A549 (cell line): ENCODE results near the gene CDK5RAP2. TPM values are rescaled to one million over a fixed set of nuclear protein-coding genes. Genes with fewer than 3 reads are reported as not detected.

Experiments
- ATAC-seq, 2 experiments: fragments of 200-7000 bp in 1 of 2; fragments of >200 bp in 1 of 2; cut with Nextera tagmentation in 1 of 2; cut with Tn5 transposase in 1 of 2; 3 replicates each; pipeline versions ENCODE4 v1.8.0 to v1.9.1; 2018 to 2020; ENCODE audit warnings: mild to moderate bottlenecking in 1 of 2, moderate library complexity in 1 of 2
- CTCF ChIA-PET: fragments of 300-600 bp; sonication (Branson Sonifier 250); formaldehyde crosslinking; extraction: SDS; loops from one replicate; lab custom pipeline; 2021; ENCODE audit warnings: antibody characterized with exemption, inconsistent platforms; lab: Yijun Ruan, JAX
- POLR2A ChIA-PET: fragments of 350-600 bp; formaldehyde crosslinking; extraction: SDS; loops from one replicate; lab custom pipeline; 2021; ENCODE audit warnings: antibody characterized with exemption, inconsistent platforms; lab: Yijun Ruan, JAX
- DNase-seq, 2 experiments: peaks; one replicate each; pipeline versions ENCODE4 v3.0.0 to v3.0.0-alpha.2; 2011 to 2016; ENCODE audit warnings: low read depth in 1 of 2, low spot score in 1 of 2
- FAIRE-seq: peaks from 2 replicates; lab custom pipeline; 2011; peaks lifted over from hg19 to GRCh38; lab: Jason Lieb, UNC
- H3K27ac ChIP-seq, 2 experiments: fragments of >200 bp; sonication (Bioruptor Twin); formaldehyde crosslinking; 3 replicates each; pipeline ENCODE4 v1.5.1; 2016 to 2017
- H3K4me1 ChIP-seq: fragments of >200 bp; sonication (Bioruptor Twin); formaldehyde crosslinking; 3 replicates; pipeline ENCODE4 v1.6.1; 2016
- H3K4me2 ChIP-seq: fragments of >200 bp; sonication (Bioruptor Twin); formaldehyde crosslinking; 3 replicates; pipeline ENCODE4 v1.6.1; 2016
- H3K4me3 ChIP-seq: fragments of >200 bp; sonication (Bioruptor Twin); formaldehyde crosslinking; 3 replicates; pipeline ENCODE4 v1.5.1; 2016
- H3K9me3 ChIP-seq: fragments of >200 bp; sonication (Bioruptor Twin); formaldehyde crosslinking; 3 replicates; pipeline ENCODE4 v1.6.1; 2016
- CBX8 ChIP-seq: fragments of 200-600 bp; sonication (generic); IDR thresholded peaks from 2 replicates; pipeline ENCODE4 v1.6.1; 2016
- CHD2 ChIP-seq: fragments of 150-350 bp; IDR thresholded peaks from 2 replicates; pipeline ENCODE4 v1.6.1; 2014; ENCODE audit warnings: low read length; ENCODE audit not compliant: partially characterized antibody
- EHMT2 ChIP-seq: fragments of 200-600 bp; sonication (generic); IDR thresholded peaks from 2 replicates; pipeline ENCODE4 v1.6.1; 2016; ENCODE audit warnings: antibody characterized with exemption, low read depth, mild to moderate bottlenecking, moderate library complexity
- EP300 ChIP-seq, 2 experiments: fragments of >200 bp; sonication (Bioruptor Twin); formaldehyde crosslinking; IDR thresholded peaks; 2 replicates in 1 of 2; 3 replicates in 1 of 2; pipeline ENCODE4 v1.6.1; 2016 to 2017
- FOSL2 ChIP-seq, 2 experiments: fragments of 450-650 bp in 1 of 2; fragments of >200 bp in 1 of 2; sonication (Bioruptor Twin) in 1 of 2; formaldehyde crosslinking; IDR thresholded peaks; 2 replicates each; pipeline versions ENCODE4 v1.5.0 to v1.6.1; 2016 to 2020; ENCODE audit warnings: mild to moderate bottlenecking in 1 of 2, moderate library complexity in 1 of 2
- GATA3 ChIP-seq: IDR thresholded peaks from 2 replicates; pipeline ENCODE4 v1.6.1; 2012; ENCODE audit warnings: borderline replicate concordance
- HOXB5 ChIP-seq: fragments of 250-450 bp; sonication (Bioruptor Pico); IDR thresholded peaks from 2 replicates; pipeline ENCODE4 v1.5.0; 2020; ENCODE audit warnings: mild to moderate bottlenecking, moderate library complexity
- JUNB ChIP-seq: fragments of >200 bp; sonication (Bioruptor Twin); formaldehyde crosslinking; IDR thresholded peaks from 2 replicates; pipeline ENCODE4 v1.6.1; 2016
- KDM5A ChIP-seq: fragments of 200-600 bp; sonication (generic); IDR thresholded peaks from 2 replicates; pipeline ENCODE4 v1.6.1; 2016; ENCODE audit warnings: antibody characterized with exemption, mild to moderate bottlenecking
- NFE2L2 ChIP-seq: fragments of 150-350 bp; conservative IDR thresholded peaks from 2 replicates; pipeline ENCODE4 v1.6.1; 2014; ENCODE audit warnings: low read length
- NPAS2 ChIP-seq: fragments of 250-450 bp; sonication (Bioruptor Pico); IDR thresholded peaks from 2 replicates; pipeline ENCODE4 v1.8.0; 2022; ENCODE audit warnings: mild to moderate bottlenecking, moderate library complexity, borderline replicate concordance
- NR3C1 ChIP-seq: fragments of >200 bp; sonication (Bioruptor Twin); formaldehyde crosslinking; IDR thresholded peaks from 3 replicates; pipeline ENCODE4 v1.6.1; 2017
- POLR2A ChIP-seq: IDR thresholded peaks from 2 replicates; pipeline ENCODE4 v1.6.1; 2012; ENCODE audit warnings: mild to moderate bottlenecking, low read length
- RFX5 ChIP-seq: fragments of 450-650 bp; IDR thresholded peaks from 2 replicates; pipeline ENCODE4 v1.7.1; 2014; ENCODE audit warnings: antibody characterized with exemption, mild to moderate bottlenecking, moderate library complexity
- SREBF2 ChIP-seq: fragments of 450-650 bp; IDR thresholded peaks from 2 replicates; pipeline ENCODE4 v1.6.1; 2014; ENCODE audit warnings: mild to moderate bottlenecking, moderate library complexity
- TP53 ChIP-seq: fragments of 250-450 bp; sonication (Bioruptor Pico); IDR thresholded peaks from 2 replicates; pipeline ENCODE4 v1.5.0; 2021; ENCODE audit warnings: mild to moderate bottlenecking, moderate library complexity
- ZSCAN20 ChIP-seq: fragments of 250-450 bp; sonication (Bioruptor Pico); IDR thresholded peaks from 2 replicates; pipeline ENCODE4 v1.8.0; 2022; ENCODE audit warnings: mild to moderate bottlenecking, moderate library complexity
- WGBS: methylation state at CpG from one replicate; pipeline ENCODE4 v1.1.6; 2017; ENCODE audit errors: missing lambda C conversion rate; 5-methylcytosine and 5-hydroxymethylcytosine counted together
- polyA plus RNA-seq, 4 experiments: library from polyadenylated mRNA; depleted of rRNA in 3 of 4; stranded (reverse); fragments of >200 nt; fragmentation: RNase III in 1 of 4; extraction: RNeasy Plus Mini Kit Qiagen cat#74134 plus additional on column Dnase treatment in 1 of 4; gene quantifications; 2 replicates in 3 of 4; 3 replicates in 1 of 4; pipeline ENCODE4 v1.2.3, GENCODE V29; 2011 to 2017
- TF ChIP-seq, protein P1 (sequence below): IDR thresholded peaks from 2 replicates; pipeline ENCODE4 v1.6.1; 2012; ENCODE audit warnings: low read depth, borderline replicate concordance
- TF ChIP-seq, protein P2 (sequence below): fragments of >200 bp; sonication (Bioruptor Twin); formaldehyde crosslinking; IDR thresholded peaks from 2 replicates; pipeline ENCODE4 v1.6.1; 2016
- TF ChIP-seq, protein P3 (sequence below): fragments of >200 bp; sonication (Bioruptor Twin); formaldehyde crosslinking; IDR thresholded peaks from 3 replicates; pipeline ENCODE4 v1.5.1; 2016
- TF ChIP-seq, protein P4 (sequence below): fragments of 250-450 bp; sonication (Bioruptor Pico); IDR thresholded peaks from 2 replicates; pipeline ENCODE4 v1.5.0; 2021; ENCODE audit warnings: mild to moderate bottlenecking, moderate library complexity, borderline replicate concordance

Gene CDK5RAP2
- polyA plus RNA-seq, 2 of the 4 experiments (the other 2 are of a cell fraction): 29.1 to 44.6 TPM

DNA sequence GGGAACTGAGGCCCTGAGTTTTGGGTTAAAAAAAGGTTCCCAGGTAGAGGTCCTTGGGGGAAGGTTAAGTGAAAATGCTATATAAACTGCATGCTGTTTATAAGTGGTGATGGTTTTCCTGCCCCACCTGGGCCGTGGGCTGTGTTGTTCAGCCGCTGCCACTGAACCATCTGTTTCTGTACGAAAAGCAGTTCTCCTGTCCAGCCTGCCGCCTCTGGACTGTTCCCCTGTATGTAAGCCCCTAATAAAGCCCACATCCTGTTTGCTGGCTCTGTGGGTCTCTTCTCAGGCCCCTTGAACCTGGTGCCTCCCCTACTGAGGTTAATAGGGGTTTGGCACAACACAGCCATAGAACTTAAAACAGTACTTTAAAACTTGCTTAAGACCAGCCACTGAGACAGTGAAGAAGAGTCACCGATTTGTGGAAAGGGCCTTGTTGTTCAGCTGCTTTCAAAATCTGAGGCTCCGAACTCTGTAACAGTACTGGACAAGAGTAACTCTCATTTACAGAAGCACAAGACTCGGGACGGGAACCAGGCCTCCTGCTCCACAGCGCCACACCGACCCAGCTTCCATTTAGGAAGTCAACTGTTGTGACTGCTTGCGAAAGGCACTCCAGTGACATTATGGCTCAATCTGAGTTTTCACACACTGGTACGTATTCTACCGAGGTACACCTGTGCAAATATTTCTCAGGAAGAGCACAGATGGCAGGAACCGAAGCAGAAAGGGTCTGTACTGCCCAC is 192.5 kb downstream of the CDK5RAP2 start:
- Histone ChIP-seq H3K27ac (peak overlapping the region; percentile 33 to 34; a peak in 3 of 6 replicates), H3K4me1 (peaks cover 38% of the 10 kb centered on the region), H3K9me3 (no peaks in the 10 kb centered on the region), H3K4me2 (no peak overlapping the region), H3K4me3 (no peak overlapping the region)
- no peak for FAIRE-seq
- TF ChIP-seq NPAS2 (no peak), CBX8 (no peak), ZSCAN20 (no peak), KDM5A (no peak), POLR2A (no peak)
- ChIA-PET POLR2A (no interaction called here), CTCF (interaction anchor here (0.5 to 0.9 kb wide), 4 partner anchors 11 to 55 kb away, joined by 3 read pairs; no protein-coding TSS in a partner anchor)
- 91% methylated on average over 14 of the region's 14 CpGs for WGBS
- ATAC-seq: no peak
- no peak for DNase-seq

DNA sequence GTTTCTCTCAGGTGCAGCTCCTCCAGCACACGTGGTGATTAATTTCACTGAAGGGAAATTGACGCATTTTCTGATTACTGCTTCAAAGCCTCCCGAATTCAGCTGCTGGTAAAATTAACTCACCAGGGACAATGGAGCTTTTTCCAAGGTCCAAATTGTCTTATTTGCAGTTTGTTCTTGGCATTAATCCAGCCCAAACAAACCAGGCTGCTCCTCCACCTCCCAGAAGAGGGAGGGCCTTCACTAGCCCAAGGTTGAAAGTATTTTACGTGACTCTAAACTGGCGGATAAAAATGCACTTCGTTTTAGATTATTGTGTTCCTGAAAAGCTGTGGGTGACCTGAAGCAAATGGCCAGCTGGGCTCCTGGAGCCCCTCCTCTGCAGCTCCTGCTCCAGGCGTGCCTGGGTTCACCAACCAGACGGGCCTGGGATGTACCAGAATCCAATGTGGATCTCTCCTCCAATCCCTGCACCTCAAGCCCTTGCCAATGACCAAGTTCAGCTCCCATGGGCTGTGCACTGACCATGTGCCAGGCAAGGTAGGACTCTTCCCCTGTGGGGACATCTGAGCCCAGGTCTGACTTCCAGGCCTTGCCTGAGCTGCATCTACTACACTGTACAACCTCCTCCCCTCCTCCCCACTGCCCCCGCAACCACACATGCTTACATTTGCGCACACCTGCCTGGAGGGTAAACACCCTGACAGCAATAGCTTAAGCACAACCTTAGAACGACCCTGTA is 193.4 kb downstream of the CDK5RAP2 start:
- Histone ChIP-seq H3K9me3 (no peaks in the 10 kb centered on the region), H3K4me1 (peaks cover 38% of the 10 kb centered on the region), H3K27ac (peak overlapping the region; percentile 33 to 34; a peak in 4 of 6 replicates), H3K4me2 (0 out of 3 replicates have a peak overlapping the region, but pooled peaks have one; percentile 20), H3K4me3 (no peak overlapping the region)
- ChIA-PET POLR2A (no interaction called here), CTCF (interaction anchor here (0.5 to 0.7 kb wide), 2 partner anchors 37 to 91 kb away, joined by 3 read pairs; no protein-coding TSS in a partner anchor)
- TF ChIP-seq JUNB (no peak), GATA3 (no peak), HOXB5 (CRISPR knock-in tag) (no peak), FOSL2 (IDR thresholded peaks at IDR 0.05) (no peak), FOSL2 (CRISPR knock-in tag; IDR thresholded peaks at IDR 0.05) (no peak), NR3C1 (no peak)
- TF ChIP-seq, protein P1, sequence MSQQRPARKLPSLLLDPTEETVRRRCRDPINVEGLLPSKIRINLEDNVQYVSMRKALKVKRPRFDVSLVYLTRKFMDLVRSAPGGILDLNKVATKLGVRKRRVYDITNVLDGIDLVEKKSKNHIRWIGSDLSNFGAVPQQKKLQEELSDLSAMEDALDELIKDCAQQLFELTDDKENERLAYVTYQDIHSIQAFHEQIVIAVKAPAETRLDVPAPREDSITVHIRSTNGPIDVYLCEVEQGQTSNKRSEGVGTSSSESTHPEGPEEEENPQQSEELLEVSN: no peak
- TF ChIP-seq, protein P2, sequence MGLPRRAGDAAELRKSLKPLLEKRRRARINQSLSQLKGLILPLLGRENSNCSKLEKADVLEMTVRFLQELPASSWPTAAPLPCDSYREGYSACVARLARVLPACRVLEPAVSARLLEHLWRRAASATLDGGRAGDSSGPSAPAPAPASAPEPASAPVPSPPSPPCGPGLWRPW: no peak
- ATAC-seq (peak in 1 of 2 experiments; percentile 9; a peak in 3 of 6 replicates), FAIRE-seq (no peak), DNase-seq (no peak)
- 78% methylated on average over 11 of the region's 11 CpGs for WGBS

DNA sequence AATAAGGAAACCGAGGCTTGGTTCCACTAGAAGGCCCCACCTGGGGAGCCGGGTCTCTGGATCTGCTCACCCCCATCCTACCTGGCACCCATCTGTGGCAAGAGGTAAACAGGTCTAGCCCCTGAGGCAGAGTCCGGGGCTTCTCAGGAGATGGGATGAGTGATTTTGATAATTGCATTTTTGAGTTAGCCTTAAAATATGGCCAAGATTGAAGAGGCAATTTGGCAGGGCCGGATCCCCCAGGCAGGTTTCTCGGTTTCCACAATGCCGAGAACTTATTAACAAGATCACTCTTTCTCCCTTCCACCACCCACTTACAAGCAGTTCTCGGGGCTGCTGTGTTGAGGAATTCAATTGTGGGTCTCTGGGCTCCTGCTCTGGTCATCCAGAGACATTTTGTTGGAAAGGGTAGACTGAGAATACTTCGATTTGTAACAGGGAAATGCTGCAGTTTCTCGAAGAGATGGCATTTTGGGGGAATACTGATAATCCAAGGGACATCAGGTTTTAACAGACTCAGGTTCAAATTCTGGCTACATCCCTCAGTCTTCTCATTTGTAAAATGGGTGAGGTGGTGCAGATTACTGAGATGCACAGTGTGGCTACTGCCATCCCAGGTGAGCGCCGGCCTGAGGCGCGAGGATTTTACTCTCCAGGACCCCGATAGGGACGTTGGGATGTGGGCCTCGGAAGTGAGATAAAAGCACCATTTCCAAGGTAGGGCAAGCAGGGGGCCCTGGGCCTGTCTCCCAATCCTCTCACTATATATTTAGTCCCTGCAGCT is 194.2 kb downstream of the CDK5RAP2 start:
- DNase-seq (no peak), FAIRE-seq (no peak)
- H3K4me3 ChIP-seq: no peak overlapping the region
- H3K4me2 ChIP-seq: no peak overlapping the region
- ChIA-PET CTCF (interaction anchor here (0.7 kb wide), 1 partner anchor 92 kb away, joined by 3 read pairs; no protein-coding TSS in a partner anchor), POLR2A (no interaction called here)
- no peak for TF ChIP-seq FOSL2 (IDR thresholded peaks at IDR 0.05)
- TF ChIP-seq FOSL2 (CRISPR knock-in tag; IDR thresholded peaks at IDR 0.05): no peak
- TF ChIP-seq, protein P3, sequence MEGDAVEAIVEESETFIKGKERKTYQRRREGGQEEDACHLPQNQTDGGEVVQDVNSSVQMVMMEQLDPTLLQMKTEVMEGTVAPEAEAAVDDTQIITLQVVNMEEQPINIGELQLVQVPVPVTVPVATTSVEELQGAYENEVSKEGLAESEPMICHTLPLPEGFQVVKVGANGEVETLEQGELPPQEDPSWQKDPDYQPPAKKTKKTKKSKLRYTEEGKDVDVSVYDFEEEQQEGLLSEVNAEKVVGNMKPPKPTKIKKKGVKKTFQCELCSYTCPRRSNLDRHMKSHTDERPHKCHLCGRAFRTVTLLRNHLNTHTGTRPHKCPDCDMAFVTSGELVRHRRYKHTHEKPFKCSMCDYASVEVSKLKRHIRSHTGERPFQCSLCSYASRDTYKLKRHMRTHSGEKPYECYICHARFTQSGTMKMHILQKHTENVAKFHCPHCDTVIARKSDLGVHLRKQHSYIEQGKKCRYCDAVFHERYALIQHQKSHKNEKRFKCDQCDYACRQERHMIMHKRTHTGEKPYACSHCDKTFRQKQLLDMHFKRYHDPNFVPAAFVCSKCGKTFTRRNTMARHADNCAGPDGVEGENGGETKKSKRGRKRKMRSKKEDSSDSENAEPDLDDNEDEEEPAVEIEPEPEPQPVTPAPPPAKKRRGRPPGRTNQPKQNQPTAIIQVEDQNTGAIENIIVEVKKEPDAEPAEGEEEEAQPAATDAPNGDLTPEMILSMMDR: no peak
- TF ChIP-seq ZSCAN20: no peak
- no peak for TF ChIP-seq CHD2
- no peak for TF ChIP-seq EHMT2
- no peak for TF ChIP-seq RFX5
- TF ChIP-seq, protein P1: no peak
- TF ChIP-seq, protein P4, sequence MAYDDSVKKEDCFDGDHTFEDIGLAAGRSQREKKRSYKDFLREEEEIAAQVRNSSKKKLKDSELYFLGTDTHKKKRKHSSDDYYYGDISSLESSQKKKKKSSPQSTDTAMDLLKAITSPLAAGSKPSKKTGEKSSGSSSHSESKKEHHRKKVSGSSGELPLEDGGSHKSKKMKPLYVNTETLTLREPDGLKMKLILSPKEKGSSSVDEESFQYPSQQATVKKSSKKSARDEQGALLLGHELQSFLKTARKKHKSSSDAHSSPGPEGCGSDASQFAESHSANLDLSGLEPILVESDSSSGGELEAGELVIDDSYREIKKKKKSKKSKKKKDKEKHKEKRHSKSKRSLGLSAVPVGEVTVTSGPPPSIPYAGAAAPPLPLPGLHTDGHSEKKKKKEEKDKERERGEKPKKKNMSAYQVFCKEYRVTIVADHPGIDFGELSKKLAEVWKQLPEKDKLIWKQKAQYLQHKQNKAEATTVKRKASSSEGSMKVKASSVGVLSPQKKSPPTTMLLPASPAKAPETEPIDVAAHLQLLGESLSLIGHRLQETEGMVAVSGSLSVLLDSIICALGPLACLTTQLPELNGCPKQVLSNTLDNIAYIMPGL: no peak
- TF ChIP-seq EP300 (IDR thresholded peaks at IDR 0.05): no peak
- TF ChIP-seq SREBF2: no peak
- no peak for TF ChIP-seq TP53 (CRISPR knock-in tag)
- no peak for TF ChIP-seq NFE2L2
- TF ChIP-seq, all 56 proteins: peak for 0
- Histone ChIP-seq H3K9me3 (no peaks in the 10 kb centered on the region), H3K27ac (peak overlapping the region in 1 of 2 experiments; percentile 33; a peak in 2 of 6 replicates), H3K4me1 (peaks cover 38% of the 10 kb centered on the region)
- ATAC-seq: no peak
- WGBS: 93% methylated on average over 16 of the region's 16 CpGs
